Lung (tissue), 12 donors: ENCODE data around the gene TMEM45A. TPM values are rescaled to one million over a fixed set of nuclear protein-coding genes. Genes with fewer than 3 reads are reported as not detected.

ENCODE experiments used
- ATAC-seq: fragments of 200-7000 bp; cut with Tn5 transposase; one replicate; pipeline ENCODE4 v1.9.1; 2020; ENCODE audit warnings: moderate number of reproducible peaks; ENCODE audit not compliant: insufficient read depth, low FRiP score
- DNase-seq, 3 donors: peaks; one replicate each; pipeline ENCODE4 v3.0.0-alpha.2; 2013 to 2017
- H3K27ac ChIP-seq, 2 donors: one replicate each; pipeline ENCODE4 v1.5.1; 2013; ENCODE audit warnings: mild to moderate bottlenecking in 2 of 2, moderate library complexity in 2 of 2, control low read depth in 1 of 2, inconsistent platforms in 1 of 2, low read depth in 1 of 2, low read length in 1 of 2
- H3K27me3 ChIP-seq, 3 donors: one replicate each; pipeline ENCODE4 v1.5.1; 2013; ENCODE audit warnings: low read length in 2 of 3; ENCODE audit not compliant: control insufficient read depth in 3 of 3, insufficient read depth in 3 of 3
- H3K36me3 ChIP-seq, 4 donors: one replicate each; pipeline ENCODE4 v1.5.1; 2013; ENCODE audit warnings: low read length in 4 of 4, mild to moderate bottlenecking in 1 of 4, moderate library complexity in 1 of 4; ENCODE audit not compliant: control insufficient read depth in 4 of 4, insufficient read depth in 4 of 4
- H3K4me1 ChIP-seq, 5 donors: one replicate each; pipeline ENCODE4 v1.5.1; 2013; ENCODE audit warnings: low read length in 5 of 5, mild to moderate bottlenecking in 2 of 5, moderate library complexity in 1 of 5; ENCODE audit not compliant: control insufficient read depth in 5 of 5, insufficient read depth in 5 of 5
- H3K4me3 ChIP-seq: one replicate; pipeline ENCODE4 v1.5.1; 2013; ENCODE audit warnings: mild to moderate bottlenecking, control low read depth, moderate library complexity
- H3K9ac ChIP-seq, 2 donors: one replicate each; pipeline ENCODE4 v1.5.1; 2013; ENCODE audit warnings: low read length in 2 of 2, control low read depth in 1 of 2; ENCODE audit not compliant: insufficient read depth in 1 of 2
- H3K9me3 ChIP-seq, 4 donors: one replicate each; pipeline ENCODE4 v1.5.1; 2013; ENCODE audit warnings: low read length in 3 of 4, mild to moderate bottlenecking in 1 of 4, moderate library complexity in 1 of 4; ENCODE audit not compliant: control insufficient read depth in 4 of 4, insufficient read depth in 3 of 4
- CTCF ChIP-seq: IDR thresholded peaks from 2 replicates; pipeline ENCODE4 v1.5.1; 2012; ENCODE audit warnings: mild to moderate bottlenecking; ENCODE audit errors: control extremely low read depth, extremely low read depth
- polyA plus RNA-seq, 2 donors: library from polyadenylated mRNA; stranded (reverse); fragments of 200-250 nt; gene quantifications; one replicate each; pipeline ENCODE4 v1.2.1, GENCODE V29; 2013
- total RNA-seq, 2 donors: library from RNA; depleted of rRNA in 1 of 2; stranded (reverse); fragments of >200 nt in 1 of 2; gene quantifications; one replicate each; pipeline ENCODE4 v1.2.1, GENCODE V29; 2014 to 2021
- donor health status: control.
- donor health status: control.
- donor health status: Bipolar disorder and iron deficiency.
- donor health status: healthy.
- donor health status: DM: yes; HTN: yes; CAD: no.

The TMEM45A gene
- total and polyA plus RNA-seq, 4 donors: 7.8 to 37.6 (median 26.0) TPM

GRCh38 chr3:100621251-100621650 lies 128.8 kb downstream of the TMEM45A start:
- Histone ChIP-seq H3K9me3 (no peaks in the 10 kb centered on the region), H3K4me1 (no peaks in the 10 kb centered on the region), H3K36me3 (no peaks in the 10 kb centered on the region), H3K9ac (no peak overlapping the region), H3K27me3 (no peaks in the 10 kb centered on the region), H3K27ac (no peak overlapping the region), H3K4me3 (no peak overlapping the region)
- ATAC-seq: no peak
- no peak for TF ChIP-seq CTCF
- DNase-seq: no peak

Other genes starting within 250 kb of the TMEM45A start
- 10 to 100 TPM; 34.0 to 60.6 TPM for gene TBC1D23, start 231.6 kb upstream of the TMEM45A start, total RNA-seq
- 10 to 100 TPM; 15.7 to 19.8 TPM for gene TBC1D23, start 231.6 kb upstream of the TMEM45A start, polyA plus RNA-seq
- gene NIT2, start 157.9 kb upstream of the TMEM45A start, total RNA-seq: 10 to 100 TPM; 20.7 to 42.0 TPM
- gene NIT2, start 157.9 kb upstream of the TMEM45A start, polyA plus RNA-seq: 10 to 100 TPM; 20.2 to 38.0 TPM
- gene TOMM70, start 91.5 kb upstream of the TMEM45A start, total RNA-seq: 10 to 100 TPM; 27.5 to 56.9 TPM
- gene TOMM70, start 91.5 kb upstream of the TMEM45A start, polyA plus RNA-seq: 10 to 100 TPM; 15.9 to 17.8 TPM
- gene LNP1, start 91.1 kb upstream of the TMEM45A start, total RNA-seq: 1 to 10 TPM; 3.3 to 5.8 TPM
- gene LNP1, start 91.1 kb upstream of the TMEM45A start, polyA plus RNA-seq: 1 to 10 TPM; 1.1 TPM
- gene ADGRG7, start 117.0 kb downstream of the TMEM45A start, total RNA-seq: not detected
- not detected for gene ADGRG7, start 117.0 kb downstream of the TMEM45A start, polyA plus RNA-seq
- gene TFG, start 216.9 kb downstream of the TMEM45A start, total RNA-seq: 10 to 100 TPM; 60.2 to 70.3 TPM
- 10 to 100 TPM; 38.7 to 72.7 TPM for gene TFG, start 216.9 kb downstream of the TMEM45A start, polyA plus RNA-seq